Measurements from ENCODE around the gene SLC12A8. TPM values are rescaled to one million over a fixed set of nuclear protein-coding genes. Genes with fewer than 3 reads are reported as not detected.

SLC12A8 gene
- total and polyA plus RNA-seq, 3 experiments from 2014 or later = 0.91 to 1.0 TPM; not detected in 1

- Histone ChIP-seq H3K27me3 (ENCODE audit: insufficient read depth, low read length, poor library complexity, severe bottlenecking) (no peaks in the 10 kb centered on the region), H3K4me1 (ENCODE audit: insufficient read depth, low read length) (no peaks in the 10 kb centered on the region), H3K9me3 (ENCODE audit: low read length) (no peaks in the 10 kb centered on the region), H3K27ac (ENCODE audit: low read depth, low read length) (no peak overlapping the region), H3K36me3 (ENCODE audit: insufficient read depth, low read length) (no peaks in the 10 kb centered on the region), H3K4me3 (ENCODE audit: low read length) (no peak overlapping the region)
- DNase-seq = no peak
- Mint-ChIP-seq H3K4me1 (peaks cover 2 to 9% (median 6%) of the 10 kb centered on the region in 3 donors), H3K27me3 (no peaks in the 10 kb centered on the region), H3K36me3 (no peaks in the 10 kb centered on the region), H3K4me3 (no peak overlapping the region), H3K9me3 (no peaks in the 10 kb centered on the region), H3K27ac (peak overlapping the region in 2 of 8 donors; percentile 52 to 70)
- ChIA-PET POLR2A (no interaction called here), CTCF (no interaction called here)
These were observed 64.3 kb downstream of the SLC12A8 start for GRCh38 chr3:125148016-125148812.

- ChIA-PET CTCF (no interaction called here), POLR2A (no interaction called here)
- H3K27ac Mint-ChIP-seq = no peak overlapping the region
- Histone ChIP-seq H3K27me3 (ENCODE audit: insufficient read depth, low read length, poor library complexity, severe bottlenecking) (no peaks in the 10 kb centered on the region), H3K9me3 (ENCODE audit: low read length) (no peaks in the 10 kb centered on the region), H3K4me3 (ENCODE audit: low read length) (no peak overlapping the region), H3K27ac (ENCODE audit: low read depth, low read length) (no peak overlapping the region), H3K4me1 (ENCODE audit: insufficient read depth, low read length) (peaks cover 3% of the 10 kb centered on the region), H3K36me3 (ENCODE audit: insufficient read depth, low read length) (no peaks in the 10 kb centered on the region)
- H3K9me3 Mint-ChIP-seq = no peaks in the 10 kb centered on the region
- peaks cover 10 to 17% (median 12%) of the 10 kb centered on the region in 3 donors for H3K4me1 Mint-ChIP-seq
- no peak overlapping the region for H3K4me3 Mint-ChIP-seq
- H3K27me3 Mint-ChIP-seq = no peaks in the 10 kb centered on the region
- H3K36me3 Mint-ChIP-seq = no peaks in the 10 kb centered on the region
- no peak for DNase-seq
These were observed 65.1 kb downstream of the SLC12A8 start for GRCh38 chr3:125147491-125147820.

GRCh38 chr3:125146626-125147490, 65.7 kb downstream of the SLC12A8 start:
- Mint-ChIP-seq H3K27me3 (no peaks in the 10 kb centered on the region), H3K4me1 (peaks cover 16 to 21% (median 18%) of the 10 kb centered on the region in 3 donors), H3K27ac (no peak overlapping the region), H3K4me3 (no peak overlapping the region), H3K36me3 (no peaks in the 10 kb centered on the region), H3K9me3 (no peaks in the 10 kb centered on the region)
- H3K27me3 ChIP-seq (ENCODE audit: insufficient read depth, low read length, poor library complexity, severe bottlenecking) = no peaks in the 10 kb centered on the region
- no peaks in the 10 kb centered on the region for H3K36me3 ChIP-seq (ENCODE audit: insufficient read depth, low read length)
- DNase-seq = no peak
- POLR2A ChIA-PET = no interaction called here
- CTCF ChIA-PET = no interaction called here
- peaks cover 9% of the 10 kb centered on the region for H3K4me1 ChIP-seq (ENCODE audit: insufficient read depth, low read length)
- H3K4me3 ChIP-seq (ENCODE audit: low read length) = no peak overlapping the region
- no peaks in the 10 kb centered on the region for H3K9me3 ChIP-seq (ENCODE audit: low read length)
- H3K27ac ChIP-seq (ENCODE audit: low read depth, low read length) = no peak overlapping the region

GRCh38 chr3:125145751-125146475, 66.6 kb downstream of the SLC12A8 start:
- H3K4me3 Mint-ChIP-seq = no peak overlapping the region
- ChIA-PET POLR2A (no interaction called here), CTCF (no interaction called here)
- H3K36me3 ChIP-seq (ENCODE audit: insufficient read depth, low read length) = no peaks in the 10 kb centered on the region
- no peak for DNase-seq
- H3K4me1 Mint-ChIP-seq = peaks cover 20 to 28% (median 26%) of the 10 kb centered on the region in 3 donors
- no peaks in the 10 kb centered on the region for H3K9me3 ChIP-seq (ENCODE audit: low read length)
- no peak overlapping the region for H3K27ac ChIP-seq (ENCODE audit: low read depth, low read length)
- no peak overlapping the region for H3K4me3 ChIP-seq (ENCODE audit: low read length)
- H3K27me3 ChIP-seq (ENCODE audit: insufficient read depth, low read length, poor library complexity, severe bottlenecking) = no peaks in the 10 kb centered on the region
- H3K4me1 ChIP-seq (ENCODE audit: insufficient read depth, low read length) = peaks cover 16% of the 10 kb centered on the region
- no peaks in the 10 kb centered on the region for H3K27me3 Mint-ChIP-seq
- peak overlapping the region in 1 of 8 donors; percentile 92 for H3K27ac Mint-ChIP-seq
- H3K36me3 Mint-ChIP-seq = no peaks in the 10 kb centered on the region
- H3K9me3 Mint-ChIP-seq = no peaks in the 10 kb centered on the region

- H3K36me3 Mint-ChIP-seq = no peaks in the 10 kb centered on the region
- Histone ChIP-seq H3K27me3 (ENCODE audit: insufficient read depth, low read length, poor library complexity, severe bottlenecking) (no peaks in the 10 kb centered on the region), H3K27ac (ENCODE audit: low read depth, low read length) (no peak overlapping the region), H3K4me3 (ENCODE audit: low read length) (no peak overlapping the region), H3K9me3 (ENCODE audit: low read length) (no peaks in the 10 kb centered on the region), H3K4me1 (ENCODE audit: insufficient read depth, low read length) (peaks cover 19% of the 10 kb centered on the region), H3K36me3 (ENCODE audit: insufficient read depth, low read length) (no peaks in the 10 kb centered on the region)
- H3K27me3 Mint-ChIP-seq = no peaks in the 10 kb centered on the region
- H3K4me1 Mint-ChIP-seq = peaks cover 30 to 34% (median 32%) of the 10 kb centered on the region in 3 donors
- DNase-seq = no peak
- H3K9me3 Mint-ChIP-seq = no peaks in the 10 kb centered on the region
- H3K4me3 Mint-ChIP-seq = no peak overlapping the region
- H3K27ac Mint-ChIP-seq = peak overlapping the region in 4 of 8 donors; percentile 21 to 88 (median 54)
- ChIA-PET POLR2A (no interaction called here), CTCF (no interaction called here)
These were observed 67.8 kb downstream of the SLC12A8 start for GRCh38 chr3:125144653-125145314.

- no peak overlapping the region for H3K27ac ChIP-seq (ENCODE audit: low read depth, low read length)
- no peaks in the 10 kb centered on the region for H3K36me3 ChIP-seq (ENCODE audit: insufficient read depth, low read length)
- Mint-ChIP-seq H3K4me3 (peak overlapping the region in 1 of 7 donors; percentile 63), H3K27me3 (no peaks in the 10 kb centered on the region), H3K4me1 (peaks cover 32 to 34% (median 33%) of the 10 kb centered on the region in 3 donors), H3K27ac (peak overlapping the region in 3 of 8 donors; percentile 21 to 88 (median 56)), H3K9me3 (no peaks in the 10 kb centered on the region), H3K36me3 (no peaks in the 10 kb centered on the region)
- no peaks in the 10 kb centered on the region for H3K9me3 ChIP-seq (ENCODE audit: low read length)
- DNase-seq = no peak
- no peaks in the 10 kb centered on the region for H3K27me3 ChIP-seq (ENCODE audit: insufficient read depth, low read length, poor library complexity, severe bottlenecking)
- ChIA-PET POLR2A (no interaction called here), CTCF (no interaction called here)
- peaks cover 19% of the 10 kb centered on the region for H3K4me1 ChIP-seq (ENCODE audit: insufficient read depth, low read length)
- H3K4me3 ChIP-seq (ENCODE audit: low read length) = no peak overlapping the region
These were observed 68.4 kb downstream of the SLC12A8 start for GRCh38 chr3:125143982-125144652.

- CTCF ChIA-PET = no interaction called here
- no peak overlapping the region for H3K4me3 ChIP-seq (ENCODE audit: low read length)
- H3K9me3 ChIP-seq (ENCODE audit: low read length) = no peaks in the 10 kb centered on the region
- Mint-ChIP-seq H3K27ac (peak overlapping the region in 3 of 8 donors; percentile 47 to 74 (median 68)), H3K36me3 (no peaks in the 10 kb centered on the region), H3K4me3 (no peak overlapping the region), H3K27me3 (no peaks in the 10 kb centered on the region), H3K4me1 (peaks cover 31 to 33% (median 32%) of the 10 kb centered on the region in 3 donors), H3K9me3 (no peaks in the 10 kb centered on the region)
- no peaks in the 10 kb centered on the region for H3K36me3 ChIP-seq (ENCODE audit: insufficient read depth, low read length)
- no peaks in the 10 kb centered on the region for H3K27me3 ChIP-seq (ENCODE audit: insufficient read depth, low read length, poor library complexity, severe bottlenecking)
- peaks cover 19% of the 10 kb centered on the region for H3K4me1 ChIP-seq (ENCODE audit: insufficient read depth, low read length)
- H3K27ac ChIP-seq (ENCODE audit: low read depth, low read length) = no peak overlapping the region
- POLR2A ChIA-PET = no interaction called here
- DNase-seq = no peak
These were observed 69.0 kb downstream of the SLC12A8 start for GRCh38 chr3:125143538-125143937.
